HG03139 (cell line): ENCODE results near the gene CST9L.

ENCODE experiments used
- ATAC-seq: cut with Tn5 transposase; IDR thresholded peaks from one replicate; pipeline ENCODE4 v1.9.1; 2021; ENCODE audit not compliant: unreplicated experiment

The CST9L gene

GRCh38 chr20:23547613-23548012 is 20.7 kb downstream of the CST9L start:
- no peak for ATAC-seq

- ATAC-seq, result no peak
Observed at GRCh38 chr20:23546435-23547144, 21.7 kb downstream of the CST9L start.

GRCh38 chr20:23544133-23544532 is 24.2 kb downstream of the CST9L start:
- no peak for ATAC-seq

GRCh38 chr20:23542801-23543200 is 25.5 kb downstream of the CST9L start:
- no peak for ATAC-seq

GRCh38 chr20:23541776-23542175 is 26.5 kb downstream of the CST9L start:
- no peak for ATAC-seq

GRCh38 chr20:23541330-23541729 is 27.0 kb downstream of the CST9L start:
- no peak for ATAC-seq

GRCh38 chr20:23540624-23541023 is 27.7 kb downstream of the CST9L start:
- ATAC-seq, result no peak

GRCh38 chr20:23537030-23537429 is 31.3 kb downstream of the CST9L start:
- no peak for ATAC-seq

- ATAC-seq, result no peak
Observed at GRCh38 chr20:23536328-23536974, 31.8 kb downstream of the CST9L start.

- ATAC-seq, result no peak
Observed at GRCh38 chr20:23534801-23535593, 33.3 kb downstream of the CST9L start.

DNA sequence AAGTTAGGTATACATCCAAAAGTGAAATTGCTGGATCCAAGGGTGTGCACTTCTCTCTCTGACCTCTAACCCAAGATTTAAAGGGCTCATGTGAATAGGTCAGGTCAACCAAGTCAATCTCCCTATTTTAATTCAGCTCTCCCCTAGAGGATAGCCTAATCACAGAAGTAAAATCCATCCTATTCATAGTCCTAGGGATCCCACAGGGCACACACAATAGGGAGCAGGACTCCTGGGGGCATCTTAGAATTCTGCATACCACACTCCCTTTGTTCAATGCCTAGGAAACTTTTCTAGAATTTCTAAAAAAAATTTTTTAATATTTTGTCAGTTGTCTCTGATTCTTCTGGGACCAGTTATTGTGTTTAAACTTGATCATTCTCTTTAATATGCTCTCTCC is 35.1 kb downstream of the CST9L start:
- no peak for ATAC-seq

DNA sequence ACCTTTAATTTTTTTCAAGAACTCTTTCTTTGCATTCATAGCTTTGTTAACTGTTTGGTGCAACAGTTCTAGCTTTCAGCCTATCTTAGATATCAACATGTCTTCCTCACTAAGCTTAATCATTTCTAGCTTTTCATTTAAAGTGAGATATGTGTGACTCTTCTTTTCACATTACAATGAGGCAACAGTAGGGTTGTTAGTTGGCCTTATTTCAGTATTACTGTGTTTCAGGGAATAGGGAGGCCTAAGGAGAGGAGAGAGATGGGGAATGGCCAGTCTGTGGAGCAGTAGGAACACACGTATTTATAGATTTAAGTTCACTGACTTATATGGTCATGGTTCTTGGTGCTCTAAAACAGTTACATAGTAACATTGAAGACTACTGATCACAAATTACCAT is 35.8 kb downstream of the CST9L start:
- ATAC-seq, result no peak

DNA sequence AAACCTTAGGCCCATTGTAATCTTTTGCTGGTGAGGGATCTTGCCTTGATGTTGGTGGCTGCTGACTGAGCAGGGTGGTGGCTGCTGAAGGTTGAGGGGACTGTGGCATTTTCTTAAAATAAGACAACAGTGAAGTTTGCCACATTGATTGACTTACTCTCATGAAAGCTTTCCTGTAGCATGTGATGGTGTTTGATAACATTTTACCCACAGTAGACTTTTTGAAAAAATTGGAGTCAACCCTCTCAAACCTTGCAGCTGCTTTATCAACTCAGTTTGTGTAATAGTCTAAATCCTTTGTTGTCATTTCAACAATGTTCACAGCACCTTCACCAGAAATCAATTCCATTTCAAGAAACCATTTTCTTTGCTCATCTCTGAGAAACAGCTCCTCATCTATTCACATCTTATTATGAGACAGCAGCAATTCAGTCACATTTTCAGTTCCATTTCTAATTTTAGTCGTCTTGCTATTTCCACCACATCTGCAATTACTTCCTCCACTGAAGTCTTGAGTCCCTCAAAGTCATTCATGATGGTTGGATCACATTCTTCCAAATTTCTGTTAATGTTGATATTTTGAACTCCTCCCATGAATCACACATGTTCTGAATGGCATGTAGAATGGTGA is 37.2 kb downstream of the CST9L start:
- no peak for ATAC-seq

GRCh38 chr20:23528867-23529431 is 39.3 kb downstream of the CST9L start:
- no peak for ATAC-seq

DNA sequence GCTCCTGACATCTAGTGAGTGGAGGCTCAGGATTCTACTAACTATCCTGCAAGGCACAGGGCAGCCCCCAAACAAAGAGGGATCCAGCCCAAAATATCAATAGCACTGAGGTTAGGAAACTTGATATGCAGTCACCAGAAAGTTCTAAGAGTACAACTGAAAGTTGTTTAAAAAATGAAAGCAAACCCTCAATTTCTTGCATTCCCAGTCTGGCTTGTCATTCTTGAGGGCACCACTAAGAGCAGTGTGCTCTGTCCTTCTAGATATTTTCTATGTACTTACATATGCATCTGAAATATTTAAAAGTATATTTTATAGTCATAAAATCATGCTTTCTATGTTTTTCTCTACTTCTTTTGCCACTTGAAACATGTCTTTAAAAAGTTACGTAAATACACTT is 41.4 kb downstream of the CST9L start:
- no peak for ATAC-seq

- no peak for ATAC-seq
Observed at GRCh38 chr20:23524146-23524545, 44.1 kb downstream of the CST9L start.

DNA sequence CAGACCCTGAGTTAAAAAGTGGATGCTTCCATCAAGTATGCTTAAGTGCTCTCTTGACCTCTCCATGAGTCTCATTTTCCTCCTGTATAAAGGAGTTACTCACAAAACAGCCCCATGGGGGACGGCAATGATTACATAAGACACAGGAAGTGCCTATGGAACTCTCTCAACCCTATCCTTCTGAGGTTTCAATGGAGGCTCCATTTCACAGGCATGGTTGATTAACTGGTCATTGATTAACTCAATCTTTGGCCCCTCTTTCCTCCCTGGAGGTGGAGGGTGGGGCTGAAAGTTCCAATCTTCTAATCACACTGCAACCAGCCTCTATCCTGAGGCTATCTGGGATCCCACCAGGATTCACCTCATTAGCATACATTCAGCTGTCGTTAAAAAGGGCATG is 48.1 kb downstream of the CST9L start:
- ATAC-seq, result no peak

DNA sequence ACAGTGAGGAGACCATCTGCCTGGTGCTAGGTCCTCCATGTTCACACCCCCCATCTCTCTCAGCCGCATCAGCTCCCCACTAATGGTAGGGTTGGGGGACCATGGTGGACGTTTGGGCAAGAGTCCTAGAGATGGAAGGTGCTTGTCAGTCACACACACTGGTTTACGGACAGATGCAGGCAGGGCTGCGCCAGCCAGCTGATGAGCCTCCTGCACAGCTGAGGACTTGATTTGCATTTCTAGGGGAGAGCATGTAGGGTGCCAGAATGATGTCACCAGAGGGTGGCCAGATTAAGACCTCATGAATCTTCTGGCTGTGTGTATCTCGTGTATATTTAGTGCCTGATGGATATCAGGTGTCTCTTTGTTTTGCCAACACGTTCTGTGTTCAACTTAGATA is 48.7 kb downstream of the CST9L start:
- no peak for ATAC-seq

- ATAC-seq, result no peak
Observed at GRCh38 chr20:23517719-23518118, 50.6 kb downstream of the CST9L start.

DNA sequence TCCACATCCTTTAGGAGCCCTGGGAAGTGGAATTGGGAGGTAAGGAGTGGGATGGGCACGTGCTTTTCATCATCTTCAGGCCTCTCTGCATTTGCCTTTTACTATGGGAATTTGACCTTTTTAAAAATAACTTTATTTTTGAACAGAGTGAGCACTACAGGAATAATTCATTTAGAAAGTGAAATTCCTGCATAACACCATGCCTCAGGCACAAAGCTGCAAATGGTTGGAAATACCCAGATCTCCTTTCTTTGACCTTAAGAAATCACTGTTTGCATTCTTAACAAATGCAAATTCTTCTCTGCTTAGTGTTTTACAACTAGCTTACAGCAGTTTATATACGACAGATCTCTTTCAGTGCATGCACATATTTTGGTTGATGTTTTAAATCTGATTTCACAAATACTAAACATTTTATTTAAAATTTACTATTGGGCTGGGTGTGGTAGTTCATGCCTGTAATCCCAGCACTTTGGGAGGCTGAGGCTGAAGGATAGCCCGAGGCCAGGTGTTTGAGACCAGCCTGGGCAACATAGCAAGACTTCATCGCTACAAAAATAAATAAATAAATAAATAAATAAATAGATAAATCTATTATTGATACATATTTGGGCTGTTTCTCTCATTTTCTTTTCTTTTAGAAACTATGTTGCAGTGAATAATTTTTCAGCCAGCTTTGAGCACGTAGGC is 52.9 kb downstream of the CST9L start:
- no peak for ATAC-seq

- ATAC-seq, result no peak
Observed at GRCh38 chr20:23514848-23515247, 53.4 kb downstream of the CST9L start.
